WTC11 (cell line): Measurements from ENCODE around the gene HSPA6.

Experiments used
- E2F4 ChIP-seq: sonication (generic); formaldehyde crosslinking; IDR thresholded peaks from 2 replicates; pipeline ENCODE4 v1.8.1; 2022; ENCODE audit warnings: low read depth, mild to moderate bottlenecking, moderate library complexity, missing genetic modification reagents, borderline replicate concordance
- ELF4 ChIP-seq: sonication (generic); formaldehyde crosslinking; IDR thresholded peaks from 2 replicates; pipeline ENCODE4 v1.8.1; 2022; ENCODE audit warnings: low read depth, mild to moderate bottlenecking, moderate library complexity, missing genetic modification reagents
- ETV6 ChIP-seq: sonication (generic); formaldehyde crosslinking; IDR thresholded peaks from 2 replicates; pipeline ENCODE4 v1.8.1; 2022; ENCODE audit warnings: mild to moderate bottlenecking, missing genetic modification reagents

GRCh38 chr1:161502181-161502580 lies 22.2 kb upstream of the HSPA6 start:
- TF ChIP-seq E2F4 (CRISPR knock-in tag) (no peak), ELF4 (no peak), ETV6 (CRISPR knock-in tag) (no peak)
